ENCODE results near the gene ADGRF5.

ADGRF5 gene

DNA sequence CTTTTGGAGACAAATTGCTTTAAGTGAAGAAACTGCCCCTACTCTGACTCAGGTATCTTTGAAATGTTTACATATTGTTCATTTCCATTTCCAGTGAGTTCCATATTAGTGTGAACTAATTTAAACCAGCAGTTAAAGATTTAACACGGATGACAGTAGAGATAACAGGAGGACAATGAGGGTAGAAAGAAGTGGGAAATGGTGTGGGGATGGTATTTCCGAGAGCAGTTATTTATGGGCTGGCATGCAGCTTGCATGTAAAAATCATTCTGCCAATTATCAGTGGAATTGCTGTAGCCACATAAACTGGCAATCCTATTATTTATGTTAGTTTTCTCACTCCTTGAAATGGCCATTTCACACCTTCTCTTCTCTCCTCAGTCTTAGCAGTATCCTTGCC, 8.6 kb upstream of the ADGRF5 start:
- DNase-seq (ENCODE audit: low spot score): no peak

DNA sequence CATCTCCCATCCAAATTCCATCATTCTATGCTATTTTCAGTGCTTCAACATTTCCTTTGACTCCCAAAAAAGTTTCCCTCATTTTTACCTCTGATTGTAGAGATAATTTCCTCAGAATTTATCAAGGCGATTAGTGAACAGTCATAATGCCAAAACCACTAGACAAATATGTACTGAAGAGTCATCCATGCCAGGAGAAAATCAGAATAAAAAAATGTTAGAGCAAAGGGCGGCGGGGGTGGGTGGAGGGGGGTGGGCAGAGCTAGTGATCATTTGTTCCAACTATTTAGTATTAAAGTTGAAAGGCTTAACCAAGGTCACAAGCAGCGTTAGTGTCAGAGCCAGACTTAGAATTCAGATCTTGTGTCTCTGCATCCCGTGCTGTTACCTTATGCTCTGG, 5.3 kb upstream of the ADGRF5 start:
- DNase-seq (ENCODE audit: low spot score): no peak

DNA sequence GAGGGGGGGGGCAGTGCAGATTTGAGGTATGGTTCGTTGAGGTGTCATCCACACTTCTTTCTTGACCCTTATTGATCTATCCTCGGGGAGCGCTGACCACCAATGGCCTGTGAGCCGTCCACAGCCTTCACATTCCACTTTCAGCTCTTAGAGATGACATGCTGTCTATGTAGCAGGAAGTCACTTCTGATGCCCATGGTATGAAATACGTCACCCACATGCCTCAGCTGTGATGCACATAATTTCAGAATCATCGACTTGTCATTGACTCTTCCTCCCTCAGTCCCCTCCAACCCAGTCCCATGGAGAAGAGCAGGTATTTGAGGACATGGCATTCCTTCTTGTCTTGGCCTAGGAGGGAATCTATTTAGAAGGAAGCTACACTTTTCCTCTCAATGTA, 4.7 kb upstream of the ADGRF5 start:
- DNase-seq (ENCODE audit: low spot score): no peak

DNA sequence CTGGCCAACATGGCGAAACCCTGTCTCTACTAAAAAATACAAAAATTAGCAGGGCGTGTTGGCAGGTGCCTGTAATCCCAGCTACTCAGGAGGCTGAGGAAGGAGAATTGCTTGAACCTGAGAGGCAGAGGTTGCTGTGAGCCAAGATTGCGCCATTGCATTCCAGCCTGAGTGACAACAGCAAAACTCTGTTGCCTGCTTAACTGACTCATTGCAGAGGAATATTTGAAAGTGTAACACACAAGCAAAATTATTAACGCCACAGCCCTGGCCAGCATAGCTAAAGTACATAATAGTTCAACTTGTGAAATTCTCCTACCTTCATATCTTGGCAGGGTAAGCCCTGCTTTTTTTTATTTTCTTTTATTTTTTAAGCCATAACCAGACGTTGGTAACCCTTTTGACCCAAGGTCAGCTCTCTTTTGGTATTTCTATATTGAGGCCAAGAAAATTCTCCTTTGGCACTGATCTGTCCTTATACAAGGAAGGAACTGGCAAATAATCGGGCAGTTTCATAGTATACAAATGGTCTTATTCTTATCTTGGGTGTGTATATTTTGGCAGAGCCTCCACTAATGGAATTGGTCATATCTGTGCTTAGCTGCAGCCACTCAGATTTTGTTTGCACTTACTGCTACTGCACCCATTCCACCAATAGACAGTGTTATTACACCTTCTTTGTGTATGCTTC, 4.0 kb upstream of the ADGRF5 start:
- peak; percentile 57 for DNase-seq (ENCODE audit: low spot score)

DNA sequence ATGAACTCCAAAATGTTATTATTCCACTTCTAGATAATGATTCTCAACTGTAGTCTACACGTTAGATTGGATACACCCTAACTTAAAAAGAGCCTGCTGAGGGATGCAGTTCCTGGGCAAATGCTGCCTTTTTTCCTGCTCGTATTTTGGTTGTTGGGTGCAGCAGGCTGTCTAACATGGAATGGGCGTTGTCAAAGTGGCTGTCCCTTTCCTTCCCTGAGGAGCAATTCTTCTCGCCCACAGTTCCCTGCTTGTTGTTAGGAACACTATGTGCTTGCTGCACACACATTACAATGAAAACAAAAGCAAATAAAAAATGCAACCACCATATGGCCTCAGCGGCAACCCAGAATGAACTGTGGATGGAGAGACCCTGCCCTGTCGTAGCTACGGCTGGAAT, 1.7 kb upstream of the ADGRF5 start:
- no peak for DNase-seq (ENCODE audit: low spot score)

DNA sequence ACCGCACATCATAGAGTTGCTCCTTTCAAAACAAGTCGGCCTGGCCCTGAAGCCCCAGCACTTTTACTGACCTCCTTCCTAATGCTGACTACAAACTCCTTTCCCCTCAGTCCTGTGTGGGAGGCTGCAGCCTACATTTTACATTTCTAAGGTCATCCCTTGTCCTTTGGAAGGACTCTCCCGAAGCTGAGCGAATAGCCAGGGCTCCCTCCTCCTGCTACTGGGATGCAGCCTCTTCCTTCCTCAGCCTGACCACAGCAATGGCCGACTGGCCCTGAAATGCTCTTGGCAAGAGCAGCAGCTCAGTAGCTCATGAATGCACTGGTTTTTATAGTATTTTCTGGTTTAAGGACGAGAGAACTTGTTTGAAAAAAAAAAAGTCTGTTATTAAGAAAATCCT, 679 bp downstream of the ADGRF5 start:
- no peak for DNase-seq (ENCODE audit: low spot score)

DNA sequence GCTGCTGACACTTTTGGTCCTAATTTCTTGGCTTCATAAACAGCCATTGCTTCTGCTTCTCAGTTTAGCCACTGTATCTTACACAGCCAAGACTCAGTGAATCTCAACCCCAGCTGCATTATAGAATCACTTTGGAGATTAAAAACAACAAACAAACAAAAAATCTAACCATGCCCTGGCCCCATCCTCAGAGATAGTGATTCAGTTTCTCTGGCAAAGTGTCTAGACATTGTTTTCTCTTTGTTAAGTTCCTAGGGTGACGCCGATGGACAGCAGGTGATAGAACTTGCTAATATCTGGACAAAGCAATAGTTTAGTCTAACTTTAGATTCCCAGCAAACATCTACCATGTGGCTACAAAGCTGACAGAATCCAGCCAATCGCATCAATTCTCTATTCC, 2.9 kb downstream of the ADGRF5 start:
- DNase-seq (ENCODE audit: low spot score): no peak

DNA sequence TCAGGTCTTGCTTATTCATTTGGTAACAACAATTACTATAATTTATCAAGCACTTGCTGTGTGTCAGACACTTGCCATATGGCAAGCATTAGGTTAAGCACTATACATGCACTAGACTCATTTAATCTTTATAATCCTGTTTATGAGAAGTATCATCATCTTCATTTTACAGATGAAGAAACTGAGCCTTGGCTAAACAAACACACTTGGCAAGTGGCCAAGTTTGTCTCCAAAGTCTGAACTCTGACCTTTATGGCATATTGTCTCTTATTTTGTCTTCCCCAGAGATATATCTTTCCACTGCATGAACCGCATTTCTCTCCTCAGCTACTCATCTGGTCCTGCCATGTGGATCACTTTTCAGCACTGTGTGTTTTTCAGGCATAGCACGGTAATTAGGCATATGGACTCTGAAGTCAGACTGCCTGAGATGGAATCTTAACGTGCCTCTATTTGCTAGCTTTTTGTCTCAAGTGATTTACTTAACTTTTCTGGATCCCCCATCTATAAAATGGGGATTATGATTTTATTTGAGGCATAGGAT, 4.7 kb downstream of the ADGRF5 start:
- DNase-seq (ENCODE audit: low spot score): no peak

DNA sequence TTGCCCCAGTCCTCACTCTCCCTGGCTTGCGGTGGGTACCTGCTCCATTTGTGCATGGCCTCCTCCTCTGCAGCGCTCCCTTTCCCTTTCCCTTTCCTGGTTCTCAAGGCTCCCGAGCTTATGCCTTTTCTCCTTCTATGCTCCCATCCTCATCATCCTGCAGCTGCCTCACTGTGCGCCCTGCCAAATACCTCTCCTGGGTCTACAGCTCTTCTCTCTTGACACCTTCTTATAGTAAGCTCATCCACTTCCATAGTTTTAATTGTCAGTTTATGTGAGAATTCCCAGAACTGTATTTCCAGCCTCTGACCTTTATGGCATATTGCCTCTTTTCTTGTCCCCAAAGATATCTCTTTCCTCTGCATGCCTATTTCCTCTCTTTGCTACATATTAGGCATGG, 5.9 kb downstream of the ADGRF5 start:
- no peak for DNase-seq (ENCODE audit: low spot score)

DNA sequence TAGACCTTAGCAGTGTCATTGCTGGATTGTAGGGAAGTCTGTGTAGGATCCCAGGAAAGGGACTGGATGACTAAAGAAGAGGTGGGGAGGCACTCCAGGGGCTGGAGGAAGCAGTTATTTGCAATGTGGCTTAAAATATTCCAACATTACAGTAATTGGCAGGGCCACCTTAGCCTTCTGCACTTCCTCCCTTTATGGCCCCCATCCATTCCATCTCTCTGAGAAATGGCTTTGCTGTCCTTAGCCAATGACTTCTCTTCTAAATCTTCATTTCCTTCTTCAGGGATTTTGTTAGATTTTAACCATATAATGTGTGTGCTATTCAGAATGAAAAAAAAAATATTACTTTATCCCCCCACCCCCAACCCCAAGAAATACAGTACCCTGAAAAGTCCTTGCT, 6.4 kb downstream of the ADGRF5 start:
- no peak for DNase-seq (ENCODE audit: low spot score)

DNA sequence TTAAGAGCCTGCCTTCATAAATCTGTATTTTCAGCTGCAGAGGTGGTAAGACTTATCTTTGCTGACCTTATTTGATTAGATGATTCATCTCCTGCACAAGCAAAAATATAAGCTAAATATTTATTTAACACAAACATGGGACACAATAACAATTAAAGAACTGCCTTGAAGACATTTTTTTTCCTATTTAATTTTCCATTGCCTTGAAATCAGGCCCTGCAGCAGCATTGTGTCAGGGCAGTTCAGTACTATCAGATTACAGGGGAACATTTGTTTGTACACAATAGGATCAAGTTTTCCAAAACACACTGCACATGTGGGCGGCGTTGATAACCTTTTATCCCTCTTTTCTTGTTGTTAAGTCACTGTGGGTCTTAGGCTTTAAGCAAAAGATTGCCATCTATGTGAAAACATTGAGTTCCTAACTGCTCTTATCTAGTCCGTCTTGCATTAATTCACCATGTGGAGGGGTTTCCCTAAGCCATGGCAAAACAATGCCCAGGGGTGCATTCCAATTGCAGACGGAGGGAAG, 7.4 kb downstream of the ADGRF5 start:
- DNase-seq (ENCODE audit: low spot score): no peak

DNA sequence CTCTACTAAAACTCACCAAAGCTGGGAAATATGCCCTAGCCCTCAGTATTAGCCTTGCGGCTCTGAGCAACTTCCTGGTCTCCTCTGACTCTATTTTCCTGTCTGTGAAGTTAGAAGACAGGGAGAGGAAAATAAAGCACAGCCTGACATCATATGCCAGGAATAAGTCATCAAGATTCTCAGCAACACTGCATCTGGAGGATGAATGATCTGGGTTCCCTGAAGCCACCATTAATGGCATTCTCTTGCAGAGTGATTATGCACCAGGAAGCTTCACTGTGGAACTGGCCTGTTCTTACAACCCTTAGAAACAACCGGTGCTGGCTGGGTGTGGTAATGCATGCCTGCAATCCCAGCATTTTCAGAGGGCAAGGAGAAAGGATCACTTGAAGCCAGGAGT, 12.4 kb downstream of the ADGRF5 start:
- DNase-seq (ENCODE audit: low spot score): no peak

DNA sequence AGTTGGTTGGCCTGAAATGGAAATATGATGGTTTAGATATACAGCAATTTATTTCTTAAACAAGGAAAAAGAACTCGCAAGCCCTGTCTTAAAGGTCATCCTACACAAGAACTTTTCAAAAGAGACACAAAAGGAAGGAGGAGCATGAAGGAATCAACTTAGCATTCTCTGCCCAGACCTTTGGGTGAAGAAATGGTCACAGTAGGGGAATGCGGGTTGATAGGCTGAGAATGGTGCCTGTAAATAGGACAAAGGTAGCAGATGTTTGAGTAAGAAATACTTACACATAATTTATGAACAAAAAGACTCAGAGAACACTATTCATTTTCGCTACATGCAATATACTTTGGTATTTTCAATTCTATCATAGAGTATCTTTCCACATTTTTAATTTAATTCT, 15.0 kb downstream of the ADGRF5 start:
- DNase-seq (ENCODE audit: low spot score): no peak

DNA sequence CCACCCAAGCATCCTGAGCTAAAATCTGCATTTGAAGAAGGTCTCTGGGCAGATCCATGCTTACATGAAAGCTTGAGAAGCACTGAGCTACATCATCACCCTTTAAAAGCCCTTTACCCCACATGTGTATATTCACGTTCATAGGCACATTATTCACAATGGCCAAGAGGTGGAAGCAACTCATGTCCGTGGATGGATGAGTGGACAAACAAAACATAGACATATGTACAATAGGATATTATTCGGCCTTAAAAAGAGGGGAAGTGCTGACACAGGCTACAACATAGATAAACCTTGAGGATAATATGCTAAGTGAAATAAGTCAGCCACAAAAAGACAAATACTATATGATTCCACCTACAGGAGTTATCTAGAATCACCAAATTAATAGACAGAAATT, 17.6 kb downstream of the ADGRF5 start:
- DNase-seq (ENCODE audit: low spot score): no peak

DNA sequence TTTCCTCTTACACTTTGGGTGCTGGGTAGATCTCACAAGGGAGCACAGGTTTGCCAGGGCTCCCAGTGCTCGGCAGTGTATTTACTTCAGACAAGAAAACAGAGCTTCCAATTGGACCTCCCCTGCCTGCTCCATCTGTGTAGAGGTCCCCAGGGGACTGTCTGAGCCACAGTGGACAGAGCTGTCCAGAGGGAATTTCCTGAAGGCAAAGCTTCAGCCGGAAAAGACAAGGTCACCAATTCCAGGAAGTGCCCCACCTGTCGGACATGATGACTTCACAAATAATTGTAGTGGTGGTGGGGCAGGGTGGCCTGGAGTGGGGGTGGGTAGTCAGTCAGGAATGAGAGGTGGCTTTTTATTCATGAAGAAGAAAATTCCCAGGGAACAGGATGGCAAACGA, 18.6 kb downstream of the ADGRF5 start:
- DNase-seq (ENCODE audit: low spot score): no peak

DNA sequence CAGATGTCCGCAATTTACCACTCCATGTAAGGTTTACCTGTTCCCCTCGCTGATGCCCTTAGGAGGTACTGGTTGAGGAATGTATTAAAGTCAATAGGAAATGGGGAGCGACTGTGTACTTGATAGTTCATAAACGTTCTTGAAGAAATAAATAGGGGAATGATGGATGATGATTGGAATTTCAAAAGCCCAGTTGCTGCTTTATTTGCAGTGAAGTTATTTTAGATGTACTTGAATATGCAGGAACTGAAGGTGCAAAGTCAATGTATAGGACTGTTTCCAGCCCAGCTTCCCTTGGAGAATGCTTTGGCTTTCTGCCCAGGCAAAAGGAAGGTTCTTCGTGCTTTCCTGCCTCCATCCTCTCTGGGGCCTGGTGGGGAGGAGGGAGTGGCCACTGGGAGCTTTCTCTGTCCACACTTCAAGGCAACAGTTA, 19.8 kb downstream of the ADGRF5 start:
- no peak for DNase-seq (ENCODE audit: low spot score)

DNA sequence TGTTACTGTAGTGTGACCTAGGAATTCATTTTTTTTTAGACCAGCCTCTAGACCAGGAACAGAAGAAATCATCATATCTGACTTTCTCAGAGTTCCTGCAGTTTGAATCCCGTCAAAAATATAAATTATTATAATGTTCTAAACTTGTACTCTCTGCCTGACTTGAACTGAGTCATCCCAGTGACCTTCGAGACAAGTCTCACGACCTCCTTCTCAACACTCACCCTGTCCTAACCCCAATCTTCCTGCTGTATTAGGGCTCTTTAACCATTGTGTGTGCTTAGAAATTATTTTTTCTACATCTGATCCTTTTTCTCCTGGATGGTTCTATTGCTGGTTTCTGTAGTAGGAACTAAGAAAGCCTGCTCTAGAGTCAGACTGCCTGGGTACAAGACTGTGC, 21.5 kb downstream of the ADGRF5 start:
- DNase-seq (ENCODE audit: low spot score): no peak

DNA sequence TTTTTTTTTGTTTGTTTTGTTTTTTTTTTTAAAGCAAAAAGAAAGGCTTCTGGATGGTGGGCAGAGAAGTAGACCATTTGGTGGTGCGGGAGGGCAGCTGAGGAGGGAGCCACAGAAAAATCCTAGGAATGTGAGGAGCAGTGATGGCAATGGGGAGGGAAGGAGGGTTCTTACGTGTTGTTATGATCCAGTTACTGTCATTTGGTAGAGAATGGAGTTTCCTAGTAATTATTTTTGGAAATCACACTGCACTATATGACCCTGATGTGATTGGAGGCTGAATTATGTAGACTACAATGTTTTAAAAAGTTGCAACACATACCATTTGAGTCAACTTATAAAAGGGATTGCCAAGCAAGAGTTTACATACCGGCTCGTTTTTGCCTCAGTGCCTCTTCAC, 22.1 kb downstream of the ADGRF5 start:
- DNase-seq (ENCODE audit: low spot score): no peak

DNA sequence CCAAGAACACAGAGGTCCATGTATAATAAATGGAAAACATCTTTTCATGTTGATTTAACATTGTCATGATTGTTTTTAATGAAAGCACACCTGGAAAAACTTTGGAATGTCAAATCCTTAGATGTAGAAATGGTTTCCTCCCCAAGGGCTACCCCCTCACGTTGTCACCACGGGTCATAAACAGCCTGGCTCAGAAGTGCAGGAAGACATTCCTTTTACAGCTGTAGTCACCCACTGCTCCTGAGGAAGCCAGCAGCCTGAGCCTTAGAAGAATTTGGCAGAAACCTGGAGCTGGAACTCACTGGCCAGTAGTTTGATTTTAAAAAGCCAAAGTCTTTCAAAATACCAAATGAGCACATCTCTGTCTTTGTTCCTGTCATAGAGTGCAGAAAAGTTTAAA, 23.7 kb downstream of the ADGRF5 start:
- DNase-seq (ENCODE audit: low spot score): no peak

DNA sequence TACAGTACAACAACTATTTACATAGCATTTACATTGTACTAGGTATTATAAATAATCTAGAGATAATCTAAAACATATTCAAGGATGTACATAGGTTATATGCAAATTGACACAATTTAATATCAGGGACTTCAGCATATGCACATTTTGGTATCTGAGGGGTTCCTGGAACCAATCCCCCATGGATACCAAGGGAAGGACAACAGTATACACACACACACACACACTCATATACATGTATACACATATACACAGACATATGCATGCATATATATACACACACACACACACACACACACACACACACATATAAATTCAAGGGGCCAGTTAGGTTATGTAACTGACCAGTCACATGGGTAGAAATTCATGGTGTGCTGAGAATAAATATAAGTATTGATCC, 24.9 kb downstream of the ADGRF5 start:
- DNase-seq (ENCODE audit: low spot score): no peak

DNA sequence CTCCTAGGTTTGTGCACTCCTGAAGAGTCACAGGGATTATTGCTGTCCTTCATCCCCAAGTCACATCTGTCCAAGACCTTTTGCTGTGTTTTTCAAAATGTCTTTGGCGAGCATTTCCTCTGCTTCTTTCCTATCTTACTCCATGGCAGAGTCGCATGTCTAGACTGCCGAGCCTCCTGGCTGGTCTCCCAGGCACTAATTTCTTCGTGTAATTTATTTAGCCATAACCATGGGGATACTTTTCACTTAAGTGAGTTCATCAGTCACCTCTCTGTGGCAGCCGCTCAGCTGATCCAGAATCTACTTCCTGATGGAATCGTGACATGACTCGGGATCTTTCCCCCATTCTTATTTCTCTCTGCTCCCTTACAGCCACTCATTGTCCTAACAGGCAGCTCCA, 25.8 kb downstream of the ADGRF5 start:
- no peak for DNase-seq (ENCODE audit: low spot score)

DNA sequence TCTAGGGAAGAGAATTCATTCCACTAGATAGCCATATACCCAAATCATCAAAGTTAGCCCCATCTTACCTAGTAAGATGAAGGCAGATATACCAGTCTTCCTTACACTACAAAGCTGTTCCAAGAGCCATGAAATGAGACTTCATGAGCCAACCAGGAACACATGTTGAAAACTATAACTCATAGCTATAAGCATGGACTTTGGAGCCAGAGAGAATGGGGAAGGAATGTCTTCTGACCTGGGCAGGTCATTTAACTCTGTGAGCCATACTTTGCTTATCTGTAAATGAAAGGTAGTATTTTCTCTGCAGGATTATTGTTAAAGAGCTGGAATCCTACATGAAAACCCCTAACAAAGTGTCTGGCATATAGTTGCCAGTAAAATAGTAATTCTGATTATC, 27.3 kb downstream of the ADGRF5 start:
- DNase-seq (ENCODE audit: low spot score): no peak

DNA sequence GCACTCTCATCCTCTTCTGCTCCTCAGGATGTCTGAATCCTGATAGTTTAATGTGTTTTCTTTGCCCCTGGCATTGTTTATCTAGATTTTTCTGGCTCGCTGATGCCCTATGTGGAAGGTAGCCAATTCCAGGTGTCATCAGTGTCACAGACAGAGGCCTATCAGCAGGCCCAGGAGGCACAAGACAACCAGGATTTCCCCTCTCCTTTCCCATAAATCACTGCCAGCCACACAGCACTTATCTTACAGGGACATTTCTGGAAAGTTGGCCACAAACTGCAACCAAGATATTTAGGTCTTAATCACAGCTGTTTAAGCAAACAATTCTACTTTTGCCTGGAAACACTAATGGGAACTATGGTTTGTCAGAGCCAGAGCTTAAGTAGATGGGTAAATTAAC, 28.1 kb downstream of the ADGRF5 start:
- no peak for DNase-seq (ENCODE audit: low spot score)

DNA sequence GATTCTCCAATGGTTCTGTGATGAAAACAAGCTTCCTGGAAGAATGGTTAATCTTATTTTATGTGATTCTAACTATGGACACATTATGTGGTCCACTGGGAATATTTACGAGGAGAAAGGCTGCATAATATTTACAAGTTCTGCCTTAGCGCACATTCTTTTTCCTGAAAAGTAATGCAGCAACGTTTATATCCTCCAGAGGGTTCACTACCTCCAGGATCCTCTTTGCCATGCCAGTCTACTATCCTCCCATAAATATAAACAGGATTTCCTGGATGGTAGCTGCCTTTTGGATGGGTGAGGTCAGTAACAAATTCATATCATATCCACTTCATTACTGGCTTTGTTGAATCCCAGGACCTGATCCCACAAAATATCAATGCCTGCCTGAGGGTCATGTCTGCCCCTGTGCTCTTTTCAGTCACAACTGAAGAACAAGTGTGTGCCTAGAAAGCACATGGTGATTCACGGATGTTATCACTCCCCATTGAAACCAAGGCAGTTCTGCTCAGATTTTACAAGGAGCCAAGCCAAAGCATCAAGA, 30.4 kb downstream of the ADGRF5 start:
- DNase-seq (ENCODE audit: low spot score): no peak

Data from AG08395 (cell line).